ENCODE results near the gene TMEM40. TPM values are rescaled to one million over a fixed set of nuclear protein-coding genes. Genes with fewer than 3 reads are reported as not detected.
"Not testable (repeated sequence)": the region's sequence is repeated elsewhere in the genome, so short reads cannot be mapped to it uniquely, and the experiment has no call there.

Gene TMEM40
- total RNA-seq, 8 experiments from 2014 or later, result 0.28 to 2.2 (median 1.5) TPM; not detected in 4

- Histone ChIP-seq H3K4me3 (no peak overlapping the region), H3K27ac (no peak overlapping the region), H3K4me1 (replicated peaks in 1 of 2) (peaks cover 3 to 4% of the 10 kb centered on the region in 2 donors)
- no peak for ATAC-seq (replicated peaks in 6 of 8)
- in situ Hi-C loops (cut with MboI; ENCODE audit: low pct_unique_long_range_greater_than_20kb in 2 of 9, low sequenced_read_pairs in 9 of 9, unreplicated experiment in 9 of 9), result no loop called here
- 85% methylated on average over 2 of the region's 5 CpGs; no CpG with 5 or more reads in 9 of the 10 experiments for whole genome bisulfite sequencing, 10 experiments
Measured at GRCh38 chr3:12793701-12794100, 34.6 kb upstream of the TMEM40 start.

DNA sequence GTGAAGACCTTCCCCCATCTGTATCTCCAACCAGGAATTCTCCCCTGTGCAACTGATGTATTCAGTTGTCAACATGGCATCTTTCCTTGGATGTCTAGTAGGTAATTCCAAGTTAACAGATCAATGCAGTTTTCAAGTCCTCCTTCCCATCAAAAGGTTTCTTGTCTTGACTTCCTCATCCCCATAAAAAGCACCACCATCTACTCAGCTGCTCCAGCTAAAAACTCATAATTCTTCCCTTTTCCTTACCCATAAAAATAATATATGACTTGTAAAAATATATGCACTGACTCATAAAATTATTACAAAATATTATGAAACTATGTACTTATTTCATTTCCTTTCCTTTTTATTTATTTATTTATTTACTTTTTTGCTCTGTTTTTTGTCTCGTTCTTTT, 32.4 kb upstream of the TMEM40 start:
- H3K27ac ChIP-seq, result no peak overlapping the region
- in situ Hi-C loops (cut with MboI; ENCODE audit: low pct_unique_long_range_greater_than_20kb in 2 of 9, low sequenced_read_pairs in 9 of 9, unreplicated experiment in 9 of 9), result no loop called here
- 4 to 100% (median 78%) methylated on average over 1 of the region's 1 CpG for WGBS, 10 experiments
- peaks cover 3 to 4% of the 10 kb centered on the region in 2 donors for H3K4me1 ChIP-seq (replicated peaks in 1 of 2)
- ATAC-seq (replicated peaks in 6 of 8), result no peak
- no peak overlapping the region for H3K4me3 ChIP-seq

- WGBS, 10 experiments, result 40 to 97% (median 80%) methylated on average over 1 to 17 of the region's 23 CpGs; no CpG with 5 or more reads in 3 of the 10 experiments
- in situ Hi-C loops (cut with MboI; ENCODE audit: low pct_unique_long_range_greater_than_20kb in 2 of 9, low sequenced_read_pairs in 9 of 9, unreplicated experiment in 9 of 9); H3K4me1 ChIP-seq (replicated peaks in 1 of 2); H3K27ac ChIP-seq; H3K4me3 ChIP-seq; ATAC-seq (replicated peaks in 6 of 8): not testable (repeated sequence)
Measured at GRCh38 chr3:12787967-12788690, 29.1 kb upstream of the TMEM40 start.

- in situ Hi-C loops (cut with MboI; ENCODE audit: low pct_unique_long_range_greater_than_20kb in 2 of 9, low sequenced_read_pairs in 9 of 9, unreplicated experiment in 9 of 9); H3K27ac ChIP-seq; H3K4me3 ChIP-seq; H3K4me1 ChIP-seq (replicated peaks in 1 of 2); ATAC-seq (replicated peaks in 6 of 8): not testable (repeated sequence)
- 8 to 82% (median 43%) methylated on average over 1 to 6 of the region's 9 CpGs; no CpG with 5 or more reads in 5 of the 10 experiments for WGBS, 10 experiments
Measured at GRCh38 chr3:12787346-12787745, 28.3 kb upstream of the TMEM40 start.

GRCh38 chr3:12785096-12785495, 26.0 kb upstream of the TMEM40 start:
- WGBS, 10 experiments, result 0 to 67% (median 19%) methylated on average over 1 to 4 of the region's 4 CpGs

DNA sequence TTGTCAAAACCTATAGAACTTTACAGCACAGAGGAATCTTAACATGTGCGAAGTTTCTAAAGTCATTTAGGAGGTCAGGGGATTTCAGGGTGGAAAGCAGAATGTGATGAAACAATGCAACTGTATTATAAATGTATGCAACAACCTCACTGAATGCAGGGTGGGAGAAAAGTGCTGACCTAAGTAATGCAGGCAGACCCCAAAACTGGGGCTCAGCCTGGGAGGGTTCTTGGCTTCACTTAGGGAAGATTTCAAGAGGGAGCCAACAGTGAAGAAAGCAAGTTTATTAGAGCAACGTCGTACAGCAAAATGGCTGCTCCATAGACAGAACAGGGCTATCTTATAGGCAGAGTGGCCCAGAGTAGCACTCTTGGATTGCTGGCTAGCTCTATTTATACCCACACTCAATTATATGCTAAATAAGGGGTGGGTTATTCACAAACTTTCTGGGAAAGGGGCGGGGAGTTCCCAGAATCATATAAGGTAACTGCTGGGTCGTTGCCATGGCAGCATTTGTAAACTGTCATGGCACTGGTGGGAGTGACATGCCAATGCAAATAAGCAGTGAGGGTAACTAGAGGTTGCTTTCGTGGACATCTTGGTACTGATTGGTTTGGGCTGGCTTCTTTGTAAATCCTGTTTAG, 23.2 kb upstream of the TMEM40 start:
- H3K4me1 ChIP-seq (replicated peaks in 1 of 2), result peaks cover 4 to 11% of the 10 kb centered on the region in 2 donors
- no peak overlapping the region for H3K4me3 ChIP-seq
- WGBS, 10 experiments, result 17 to 100% (median 67%) methylated on average over 1 to 4 of the region's 6 CpGs; no CpG with 5 or more reads in 1 of the 10 experiments
- peak; percentile 72 to 94 (median 90) for ATAC-seq (replicated peaks in 6 of 8)
- in situ Hi-C loops (cut with MboI; ENCODE audit: low pct_unique_long_range_greater_than_20kb in 2 of 9, low sequenced_read_pairs in 9 of 9, unreplicated experiment in 9 of 9), result no loop called here
- H3K27ac ChIP-seq, result peak overlapping the region in 1 of 2 donors; percentile 48

More at GRCh38 chr3:12785096-12785495, 26.0 kb upstream of the TMEM40 start:
- in situ Hi-C loops (cut with MboI; ENCODE audit: low pct_unique_long_range_greater_than_20kb in 2 of 9, low sequenced_read_pairs in 9 of 9, unreplicated experiment in 9 of 9), result no loop called here
- ATAC-seq (replicated peaks in 6 of 8), result no peak
- no peak overlapping the region for H3K4me3 ChIP-seq
- H3K27ac ChIP-seq, result no peak overlapping the region
- H3K4me1 ChIP-seq (replicated peaks in 1 of 2), result peaks cover 4 to 11% of the 10 kb centered on the region in 2 donors

DNA sequence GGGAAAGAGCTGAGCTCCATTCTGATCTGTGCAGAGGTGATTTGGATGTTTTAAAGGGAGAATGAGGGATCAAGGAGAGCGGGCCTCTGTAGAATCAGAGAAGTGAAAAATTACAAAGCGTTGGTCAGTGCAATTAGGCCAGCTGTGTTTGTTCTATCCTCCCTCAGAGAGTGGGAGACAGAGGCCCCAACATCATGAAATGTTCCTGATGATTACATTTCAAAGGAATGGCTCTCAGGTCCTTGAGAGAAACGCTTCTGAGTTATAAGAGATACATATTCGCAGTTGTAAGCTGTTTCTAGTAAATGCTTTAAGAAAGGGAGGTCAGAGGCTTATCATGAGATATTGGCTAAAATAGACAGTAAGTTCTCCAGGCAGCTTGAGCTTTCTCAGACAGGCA, 21.7 kb upstream of the TMEM40 start:
- WGBS, 10 experiments, result 0 to 60% (median 45%) methylated on average over 1 to 4 of the region's 4 CpGs; no CpG with 5 or more reads in 4 of the 10 experiments
- Histone ChIP-seq H3K4me1 (replicated peaks in 1 of 2) (peaks cover 4 to 11% of the 10 kb centered on the region in 2 donors), H3K27ac (no peak overlapping the region), H3K4me3 (no peak overlapping the region)
- in situ Hi-C loops (cut with MboI; ENCODE audit: low pct_unique_long_range_greater_than_20kb in 2 of 9, low sequenced_read_pairs in 9 of 9, unreplicated experiment in 9 of 9), result no loop called here
- ATAC-seq (replicated peaks in 6 of 8), result peak in 4 of 8 experiments; percentile 28 to 65 (median 50)

DNA sequence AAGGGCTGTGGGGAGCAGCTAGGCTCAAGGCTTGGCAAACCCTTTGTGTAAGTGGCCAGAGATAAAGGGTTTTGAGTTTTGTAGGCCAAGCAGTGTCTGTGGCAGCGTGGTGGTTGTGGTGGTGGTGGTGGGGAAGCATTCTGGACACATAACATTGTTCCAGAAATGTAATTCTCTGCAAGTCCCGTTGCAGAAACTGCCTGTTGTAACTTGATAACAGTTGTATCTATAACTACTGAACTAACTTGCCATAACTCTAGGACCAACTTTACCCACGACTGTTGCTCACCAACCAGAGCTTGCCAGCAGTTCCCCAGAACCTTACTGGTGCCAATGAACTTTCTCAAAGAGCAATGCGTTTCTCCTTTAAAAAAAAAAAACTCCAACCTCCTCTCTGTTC, 18.1 kb upstream of the TMEM40 start:
- ATAC-seq (replicated peaks in 6 of 8), result no peak
- no peak overlapping the region for H3K4me3 ChIP-seq
- no peak overlapping the region for H3K27ac ChIP-seq
- peaks cover under 1 to 2% of the 10 kb centered on the region in 2 donors for H3K4me1 ChIP-seq (replicated peaks in 1 of 2)
- 0 to 77% (median 42%) methylated on average over 1 to 3 of the region's 4 CpGs; no CpG with 5 or more reads in 3 of the 10 experiments for WGBS, 10 experiments
- in situ Hi-C loops (cut with MboI; ENCODE audit: low pct_unique_long_range_greater_than_20kb in 2 of 9, low sequenced_read_pairs in 9 of 9, unreplicated experiment in 9 of 9), result no loop called here

DNA sequence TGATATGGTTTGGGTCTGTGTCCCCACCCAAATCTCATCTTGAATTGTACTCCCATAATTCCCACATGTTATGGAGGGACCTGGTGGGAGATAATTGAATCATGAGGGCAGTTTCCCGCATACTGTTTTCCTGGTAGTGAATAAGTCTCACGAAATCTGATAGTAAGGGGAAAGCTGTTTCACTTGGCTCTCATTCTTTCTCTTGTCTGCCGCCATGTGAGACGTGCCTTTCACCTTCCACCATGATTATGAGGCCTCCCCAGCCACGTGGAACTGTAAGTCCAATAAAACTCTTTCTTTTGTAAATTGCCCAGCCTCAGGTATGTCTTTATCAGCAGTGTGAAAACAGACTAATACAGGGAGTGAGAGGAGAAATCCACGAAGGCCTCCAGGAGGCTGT, 16.9 kb upstream of the TMEM40 start:
- H3K4me3 ChIP-seq; H3K4me1 ChIP-seq (replicated peaks in 1 of 2); in situ Hi-C loops (cut with MboI; ENCODE audit: low pct_unique_long_range_greater_than_20kb in 2 of 9, low sequenced_read_pairs in 9 of 9, unreplicated experiment in 9 of 9); ATAC-seq (replicated peaks in 6 of 8); H3K27ac ChIP-seq: not testable (repeated sequence)
- 10 to 78% (median 40%) methylated on average over 1 to 6 of the region's 6 CpGs; no CpG with 5 or more reads in 1 of the 10 experiments for WGBS, 10 experiments

DNA sequence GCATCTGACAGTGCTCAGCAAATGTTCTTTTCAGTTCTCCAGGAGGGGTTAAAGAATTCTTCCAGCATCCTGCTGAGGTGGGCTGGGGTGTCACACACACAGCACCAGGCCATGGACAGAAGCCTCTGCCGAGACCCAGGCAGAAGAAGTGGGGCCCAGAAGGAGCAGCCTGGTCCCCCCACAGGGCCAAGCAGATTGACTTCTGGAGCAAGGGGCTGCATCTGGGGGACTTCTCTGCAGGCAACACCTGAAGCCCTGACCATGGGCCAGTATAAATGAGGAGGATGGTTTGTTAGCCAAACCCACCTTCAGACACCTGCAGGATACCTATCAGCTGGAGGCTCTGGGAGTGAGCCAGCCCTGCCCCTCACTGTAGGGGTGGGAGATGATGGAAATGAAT, 16.2 kb upstream of the TMEM40 start:
- no peak for ATAC-seq (replicated peaks in 6 of 8)
- no peak overlapping the region for H3K4me3 ChIP-seq
- no peaks in the 10 kb centered on the region for H3K4me1 ChIP-seq (replicated peaks in 1 of 2)
- in situ Hi-C loops (cut with MboI; ENCODE audit: low pct_unique_long_range_greater_than_20kb in 2 of 9, low sequenced_read_pairs in 9 of 9, unreplicated experiment in 9 of 9), result no loop called here
- no peak overlapping the region for H3K27ac ChIP-seq
- WGBS, 10 experiments, result 40 to 60% methylated on average over 1 of the region's 1 CpG; no CpG with 5 or more reads in 8 of the 10 experiments

- 0 to 89% (median 59%) methylated on average over 1 to 3 of the region's 4 CpGs; no CpG with 5 or more reads in 4 of the 10 experiments for WGBS, 10 experiments
- no peaks in the 10 kb centered on the region for H3K4me1 ChIP-seq (replicated peaks in 1 of 2)
- no peak for ATAC-seq (replicated peaks in 6 of 8)
- in situ Hi-C loops (cut with MboI; ENCODE audit: low pct_unique_long_range_greater_than_20kb in 2 of 9, low sequenced_read_pairs in 9 of 9, unreplicated experiment in 9 of 9), result no loop called here
- H3K4me3 ChIP-seq, result no peak overlapping the region
- no peak overlapping the region for H3K27ac ChIP-seq
Measured at GRCh38 chr3:12774619-12775018, 15.6 kb upstream of the TMEM40 start.

DNA sequence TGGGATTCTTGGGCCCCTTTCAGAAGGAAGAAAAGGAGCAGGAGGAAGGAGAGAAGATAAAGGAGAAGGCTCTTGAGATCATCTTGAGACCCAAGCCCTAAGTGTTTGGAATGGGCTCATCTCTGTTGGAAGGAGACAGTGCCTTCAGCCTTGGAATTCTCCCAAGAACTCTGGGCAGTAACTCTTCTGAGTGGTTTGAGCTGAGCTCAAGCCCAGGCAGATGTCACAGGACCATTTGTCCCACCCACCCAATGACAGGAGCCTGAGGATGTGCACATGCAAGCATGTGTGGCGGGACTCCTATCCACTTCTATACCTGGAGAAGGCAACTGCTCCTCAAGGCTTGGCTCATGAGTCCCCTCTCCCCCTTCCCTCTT, 14.6 kb upstream of the TMEM40 start:
- no peak overlapping the region for H3K27ac ChIP-seq
- in situ Hi-C loops (cut with MboI; ENCODE audit: low pct_unique_long_range_greater_than_20kb in 2 of 9, low sequenced_read_pairs in 9 of 9, unreplicated experiment in 9 of 9), result no loop called here
- ATAC-seq (replicated peaks in 6 of 8), result peak in 3 of 8 experiments; percentile 42 to 71 (median 64)
- no peaks in the 10 kb centered on the region for H3K4me1 ChIP-seq (replicated peaks in 1 of 2)
- H3K4me3 ChIP-seq, result no peak overlapping the region
- WGBS, 10 experiments, result 60 to 83% methylated on average over 1 of the region's 1 CpG; no CpG with 5 or more reads in 8 of the 10 experiments

- ATAC-seq (replicated peaks in 6 of 8), result no peak
- no peak overlapping the region for H3K27ac ChIP-seq
- in situ Hi-C loops (cut with MboI; ENCODE audit: low pct_unique_long_range_greater_than_20kb in 2 of 9, low sequenced_read_pairs in 9 of 9, unreplicated experiment in 9 of 9), result no loop called here
- H3K4me3 ChIP-seq, result no peak overlapping the region
- WGBS, 10 experiments, result 33 to 100% (median 61%) methylated on average over 1 to 2 of the region's 2 CpGs; no CpG with 5 or more reads in 2 of the 10 experiments
- no peaks in the 10 kb centered on the region for H3K4me1 ChIP-seq (replicated peaks in 1 of 2)
Measured at GRCh38 chr3:12773030-12773709, 14.1 kb upstream of the TMEM40 start.
